ENCODE data around the gene CCDC167.

DNA sequence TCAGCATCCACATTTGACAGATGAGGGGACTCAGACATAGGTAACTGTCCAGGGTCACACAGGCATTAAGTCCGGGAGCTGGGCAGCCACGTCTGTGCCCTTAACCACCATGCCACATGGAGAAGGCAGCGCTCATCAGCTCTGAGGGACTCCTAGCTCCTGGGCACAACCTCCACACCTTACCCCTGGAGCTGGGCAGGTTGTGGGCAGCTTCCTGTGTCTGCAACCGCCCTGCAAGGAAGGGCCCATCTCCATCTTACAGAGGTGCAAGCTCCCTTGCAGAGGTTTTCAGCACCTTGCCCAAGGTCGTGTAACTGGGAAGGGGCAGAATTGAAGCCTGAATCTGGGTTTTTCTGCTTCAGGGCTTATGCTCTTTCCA lies 7.9 kb downstream of the CCDC167 start:
- TF ChIP-seq POLR2A (IDR thresholded peaks at IDR 0.05; ENCODE audit: low read length) = no peak
- no peak for TF ChIP-seq GATA1 (IDR thresholded peaks at IDR 0.05; ENCODE audit: low read depth, low read length)

Measured in erythroblast (primary cell).